Measurements from ENCODE around the gene ATP8B2. TPM values are rescaled to one million over a fixed set of nuclear protein-coding genes. Genes with fewer than 3 reads are reported as not detected.

Gene ATP8B2
- total and polyA plus RNA-seq, 4 donors: 10.3 to 45.1 (median 32.6) TPM

DNA sequence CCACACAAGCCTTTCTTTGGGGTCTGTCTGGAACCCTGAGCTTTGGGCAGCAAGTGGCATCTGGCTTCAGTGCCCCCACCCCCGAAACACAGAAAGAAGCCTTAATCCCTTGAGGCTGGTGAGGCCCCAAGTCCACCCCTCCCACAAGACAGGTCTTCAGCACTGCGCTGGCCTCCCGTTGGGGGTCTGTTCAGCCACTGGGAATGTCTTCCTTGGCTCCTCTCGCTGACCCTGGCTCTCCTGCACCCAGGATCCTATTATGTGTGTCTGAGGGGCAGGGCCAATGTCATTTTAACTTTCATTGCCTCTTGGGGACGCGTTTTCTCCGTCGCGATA is 26.9 kb downstream of the ATP8B2 start:
- H3K4me3 ChIP-seq: no peak overlapping the region
- H3K27ac ChIP-seq (ENCODE audit: low read depth in 1 of 2, low read length in 1 of 2): peak overlapping the region in 1 of 2 donors; percentile 74
- ATAC-seq (ENCODE audit: insufficient read depth, low FRiP score) (no peak), DNase-seq (no peak)
- H3K36me3 ChIP-seq (ENCODE audit: control insufficient read depth in 4 of 4, insufficient read depth in 4 of 4, low read length in 4 of 4): peaks cover 0 to 13% (median 8%) of the 10 kb centered on the region in 4 donors
- no peaks in the 10 kb centered on the region for H3K9me3 ChIP-seq (ENCODE audit: control insufficient read depth in 4 of 4, insufficient read depth in 3 of 4, low read length in 3 of 4)
- TF ChIP-seq, protein P1, sequence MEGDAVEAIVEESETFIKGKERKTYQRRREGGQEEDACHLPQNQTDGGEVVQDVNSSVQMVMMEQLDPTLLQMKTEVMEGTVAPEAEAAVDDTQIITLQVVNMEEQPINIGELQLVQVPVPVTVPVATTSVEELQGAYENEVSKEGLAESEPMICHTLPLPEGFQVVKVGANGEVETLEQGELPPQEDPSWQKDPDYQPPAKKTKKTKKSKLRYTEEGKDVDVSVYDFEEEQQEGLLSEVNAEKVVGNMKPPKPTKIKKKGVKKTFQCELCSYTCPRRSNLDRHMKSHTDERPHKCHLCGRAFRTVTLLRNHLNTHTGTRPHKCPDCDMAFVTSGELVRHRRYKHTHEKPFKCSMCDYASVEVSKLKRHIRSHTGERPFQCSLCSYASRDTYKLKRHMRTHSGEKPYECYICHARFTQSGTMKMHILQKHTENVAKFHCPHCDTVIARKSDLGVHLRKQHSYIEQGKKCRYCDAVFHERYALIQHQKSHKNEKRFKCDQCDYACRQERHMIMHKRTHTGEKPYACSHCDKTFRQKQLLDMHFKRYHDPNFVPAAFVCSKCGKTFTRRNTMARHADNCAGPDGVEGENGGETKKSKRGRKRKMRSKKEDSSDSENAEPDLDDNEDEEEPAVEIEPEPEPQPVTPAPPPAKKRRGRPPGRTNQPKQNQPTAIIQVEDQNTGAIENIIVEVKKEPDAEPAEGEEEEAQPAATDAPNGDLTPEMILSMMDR (IDR thresholded peaks at IDR 0.05; ENCODE audit: control extremely low read depth, extremely low read depth): no peak
- no peaks in the 10 kb centered on the region for H3K27me3 ChIP-seq (ENCODE audit: control insufficient read depth in 3 of 3, insufficient read depth in 3 of 3, low read length in 2 of 3)
- 18 to 19% methylated on average over 9 of the region's 9 CpGs for WGBS, 2 donors
- H3K4me1 ChIP-seq (ENCODE audit: control insufficient read depth in 5 of 5, insufficient read depth in 5 of 5, low read length in 5 of 5): peaks cover 0 to 13% (median 8%) of the 10 kb centered on the region in 5 donors
- H3K9ac ChIP-seq (ENCODE audit: insufficient read depth in 1 of 2, low read length in 2 of 2): no peak overlapping the region

DNA sequence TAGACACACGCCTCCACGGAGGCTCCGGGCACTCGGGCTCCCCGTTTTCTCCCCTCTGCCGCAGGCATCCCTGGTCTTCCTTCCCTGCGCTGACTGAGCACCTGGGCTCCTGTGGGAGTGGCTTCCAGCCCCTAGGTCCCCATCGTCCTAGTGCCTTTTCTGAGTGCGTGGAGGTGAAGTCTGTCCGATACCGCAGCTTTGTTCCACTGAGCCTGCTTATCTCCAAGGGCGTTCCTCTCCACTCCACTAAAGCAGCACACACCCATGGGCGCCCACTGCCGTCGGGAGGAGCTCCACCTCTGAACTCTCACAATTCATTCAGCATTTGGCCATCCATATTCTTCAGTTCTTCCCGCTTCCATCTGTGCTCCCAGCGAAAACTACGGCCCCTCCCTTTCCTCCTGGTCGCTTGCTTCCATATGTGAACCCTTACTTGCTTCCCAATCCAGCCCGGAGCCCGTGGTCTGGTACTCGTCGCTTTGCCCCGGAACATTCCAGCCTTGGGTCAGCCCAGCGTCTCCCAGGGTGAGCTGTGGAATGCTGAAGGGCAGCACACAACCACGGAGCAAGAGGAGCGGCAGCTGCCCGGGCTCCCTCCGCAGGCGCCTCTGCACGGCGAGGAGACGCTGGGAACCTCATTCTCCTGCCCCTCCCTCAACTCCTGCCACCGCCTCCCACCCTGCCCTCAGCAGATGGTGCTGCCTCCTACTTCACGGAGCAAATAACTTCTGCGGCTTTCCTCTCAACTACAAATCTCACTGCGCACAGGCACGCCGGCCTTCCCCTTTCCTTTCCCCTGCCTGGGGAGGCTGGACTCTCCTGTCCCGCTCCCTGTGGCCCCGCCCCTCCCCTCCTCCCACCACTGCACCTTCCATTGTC is 27.5 kb downstream of the ATP8B2 start:
- H3K4me1 ChIP-seq (ENCODE audit: control insufficient read depth in 5 of 5, insufficient read depth in 5 of 5, low read length in 5 of 5): peaks cover 0 to 13% (median 8%) of the 10 kb centered on the region in 5 donors
- H3K27me3 ChIP-seq (ENCODE audit: control insufficient read depth in 3 of 3, insufficient read depth in 3 of 3, low read length in 2 of 3): no peaks in the 10 kb centered on the region
- H3K9me3 ChIP-seq (ENCODE audit: control insufficient read depth in 4 of 4, insufficient read depth in 3 of 4, low read length in 3 of 4): no peaks in the 10 kb centered on the region
- peaks cover 0 to 13% (median 7%) of the 10 kb centered on the region in 4 donors for H3K36me3 ChIP-seq (ENCODE audit: control insufficient read depth in 4 of 4, insufficient read depth in 4 of 4, low read length in 4 of 4)
- DNase-seq (peak; percentile 46 to 68 (median 50)), ATAC-seq (ENCODE audit: insufficient read depth, low FRiP score) (peak; percentile 69)
- WGBS, 2 donors: 1 to 2% methylated on average over 41 of the region's 41 CpGs
- TF ChIP-seq, protein P1 (IDR thresholded peaks at IDR 0.05; ENCODE audit: control extremely low read depth, extremely low read depth): no peak
- peak overlapping the region in 1 of 2 donors; percentile 74 for H3K27ac ChIP-seq (ENCODE audit: low read depth in 1 of 2, low read length in 1 of 2)
- peak overlapping the region in 1 of 2 donors; percentile 29 for H3K9ac ChIP-seq (ENCODE audit: insufficient read depth in 1 of 2, low read length in 2 of 2)
- peak overlapping the region; percentile 2 for H3K4me3 ChIP-seq

DNA sequence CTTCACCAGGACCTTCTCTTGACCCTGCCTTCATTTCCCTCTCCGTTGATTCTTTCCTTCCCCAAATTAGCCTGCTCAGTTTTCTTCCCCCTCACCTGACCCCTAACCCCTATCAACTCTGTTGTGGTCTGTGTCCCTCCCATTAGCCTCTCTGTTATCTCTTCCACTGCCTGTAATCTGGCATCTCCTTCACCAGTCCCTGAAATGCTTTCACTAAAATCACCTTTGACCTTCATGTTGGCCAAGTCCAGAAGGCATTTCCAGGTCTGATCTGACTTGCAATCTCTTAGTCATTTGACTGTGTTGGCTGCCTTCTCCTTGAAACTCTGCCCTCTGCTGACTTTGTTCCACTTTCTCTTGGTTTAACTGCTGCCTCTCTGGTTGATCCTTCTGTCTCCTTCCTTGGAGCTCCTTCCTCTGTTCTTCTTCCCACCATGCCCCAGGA is 28.2 kb downstream of the ATP8B2 start:
- no peaks in the 10 kb centered on the region for H3K27me3 ChIP-seq (ENCODE audit: control insufficient read depth in 3 of 3, insufficient read depth in 3 of 3, low read length in 2 of 3)
- no peak overlapping the region for H3K9ac ChIP-seq (ENCODE audit: insufficient read depth in 1 of 2, low read length in 2 of 2)
- TF ChIP-seq, protein P1 (IDR thresholded peaks at IDR 0.05; ENCODE audit: control extremely low read depth, extremely low read depth): no peak
- peaks cover 0 to 10% (median 4%) of the 10 kb centered on the region in 4 donors for H3K36me3 ChIP-seq (ENCODE audit: control insufficient read depth in 4 of 4, insufficient read depth in 4 of 4, low read length in 4 of 4)
- WGBS, 2 donors: 0 to 10% methylated on average over 1 of the region's 1 CpG
- H3K9me3 ChIP-seq (ENCODE audit: control insufficient read depth in 4 of 4, insufficient read depth in 3 of 4, low read length in 3 of 4): no peaks in the 10 kb centered on the region
- peaks cover 0 to 13% (median 8%) of the 10 kb centered on the region in 5 donors for H3K4me1 ChIP-seq (ENCODE audit: control insufficient read depth in 5 of 5, insufficient read depth in 5 of 5, low read length in 5 of 5)
- peak overlapping the region in 1 of 2 donors; percentile 74 for H3K27ac ChIP-seq (ENCODE audit: low read depth in 1 of 2, low read length in 1 of 2)
- ATAC-seq (ENCODE audit: insufficient read depth, low FRiP score): peak; percentile 61
- peak in 2 of 3 donors; percentile 16 to 32 for DNase-seq
- H3K4me3 ChIP-seq: no peak overlapping the region
